HG02798 (cell line): ENCODE measurements around the gene PODNL1.

Experiments
- ATAC-seq: cut with Tn5 transposase; IDR thresholded peaks from one replicate; pipeline ENCODE4 v1.9.1; 2021; ENCODE audit warnings: mild to moderate bottlenecking; ENCODE audit not compliant: unreplicated experiment, poor library complexity

Gene PODNL1

GRCh38 chr19:13959962-13960862 is 22.0 kb upstream of the PODNL1 start:
- ATAC-seq = no peak

GRCh38 chr19:13959141-13959961 is 21.1 kb upstream of the PODNL1 start:
- ATAC-seq = no peak

GRCh38 chr19:13958043-13958442 is 19.8 kb upstream of the PODNL1 start:
- no peak for ATAC-seq

GRCh38 chr19:13957051-13957450 is 18.8 kb upstream of the PODNL1 start:
- no peak for ATAC-seq

GRCh38 chr19:13956365-13956744 is 18.1 kb upstream of the PODNL1 start:
- no peak for ATAC-seq

- no peak for ATAC-seq
Measured at GRCh38 chr19:13955662-13956364, 17.6 kb upstream of the PODNL1 start.

GRCh38 chr19:13954185-13954584 is 16.0 kb upstream of the PODNL1 start:
- ATAC-seq = no peak

GRCh38 chr19:13952931-13953531 is 14.8 kb upstream of the PODNL1 start:
- no peak for ATAC-seq

- ATAC-seq = peak; percentile 98
Measured at GRCh38 chr19:13952154-13952930, 14.1 kb upstream of the PODNL1 start, which contains the start of gene DCAF15. Gene DCAF15 (plus strand): TSS chr19:13952509. CDS start chr19:13952513, 4 bp downstream.

- ATAC-seq = no peak
Measured at GRCh38 chr19:13951799-13952153, 13.6 kb upstream of the PODNL1 start.

GRCh38 chr19:13951043-13951442 is 12.8 kb upstream of the PODNL1 start:
- ATAC-seq = no peak

- no peak for ATAC-seq
Measured at GRCh38 chr19:13946414-13946813, 8.2 kb upstream of the PODNL1 start.

- ATAC-seq = no peak
Measured at GRCh38 chr19:13942023-13942684, 3.9 kb upstream of the PODNL1 start.

- ATAC-seq = no peak
Measured at GRCh38 chr19:13937479-13938300, 527 bp downstream of the PODNL1 start.

GRCh38 chr19:13935765-13936510 is 2.3 kb downstream of the PODNL1 start:
- ATAC-seq = no peak

- ATAC-seq = no peak
Measured at GRCh38 chr19:13934785-13935109, 3.5 kb downstream of the PODNL1 start.

GRCh38 chr19:13932911-13933393 is 5.3 kb downstream of the PODNL1 start:
- no peak for ATAC-seq
